ENCODE results near the gene MAFG. TPM values are rescaled to one million over a fixed set of nuclear protein-coding genes. Genes with fewer than 3 reads are reported as not detected.

The MAFG gene
- total and polyA plus RNA-seq, 9 of the 15 experiments (the other 6 are each of a cell fraction or from before 2014, with no cell fraction given), result 1.1 to 58.1 (median 24.9) TPM

- TF ChIP-seq TOE1 (IDR thresholded peaks at IDR 0.05; ENCODE audit: borderline replicate concordance) (no peak), TOE1 (CRISPR knock-in tag; IDR thresholded peaks at IDR 0.05; ENCODE audit: borderline replicate concordance, low read depth) (no peak), ZBTB33 (CRISPR knock-in tag; IDR thresholded peaks at IDR 0.05) (peak; percentile 75), E2F3 (CRISPR knock-in tag; IDR thresholded peaks at IDR 0.05) (no peak), PURB (CRISPR knock-in tag; IDR thresholded peaks at IDR 0.05; ENCODE audit: low read depth) (no peak), KLF13 (tag; IDR thresholded peaks at IDR 0.05; ENCODE audit: borderline replicate concordance, low read depth) (peak; percentile 30; the same call in 1 of the 2 replicates), TARDBP (IDR thresholded peaks at IDR 0.05) (no peak), ZBTB8A (IDR thresholded peaks at IDR 0.05; ENCODE audit: partially characterized antibody) (no peak), HMGN3 (IDR thresholded peaks at IDR 0.05; ENCODE audit: borderline replicate concordance, extremely low read depth, insufficient read length, low read depth, low read length) (peak; percentile 72), STAT5A (IDR thresholded peaks at IDR 0.05; ENCODE audit: borderline replicate concordance, low read length) (no peak), ZKSCAN8 (CRISPR knock-in tag; IDR thresholded peaks at IDR 0.05) (no peak), ZNF655 (CRISPR knock-in tag; IDR thresholded peaks at IDR 0.05) (no peak), ZBTB17 (CRISPR knock-in tag; IDR thresholded peaks at IDR 0.05) (peak; percentile 33; the same call in 1 of the 2 replicates), FOXJ2 (tag; IDR thresholded peaks at IDR 0.05) (no peak), GABPB1 (CRISPR knock-in tag; IDR thresholded peaks at IDR 0.05) (no peak)
Observed at GRCh38 chr17:81902023-81902652, 25.4 kb downstream of the MAFG start, which contains the start of gene NPB (continued).
